SH-SY5Y (cell line): Measurements from ENCODE around the gene SEC23IP.

Experiments used
- GATA2 ChIP-seq: IDR thresholded peaks from 2 replicates; pipeline ENCODE4 v1.6.1; 2011; ENCODE audit warnings: mild to moderate bottlenecking, low read depth, low read length
- GATA3 ChIP-seq: IDR thresholded peaks from 2 replicates; pipeline ENCODE4 v1.6.1; 2011; ENCODE audit warnings: low read depth, mild to moderate bottlenecking, low read length, moderate library complexity

Gene SEC23IP

DNA sequence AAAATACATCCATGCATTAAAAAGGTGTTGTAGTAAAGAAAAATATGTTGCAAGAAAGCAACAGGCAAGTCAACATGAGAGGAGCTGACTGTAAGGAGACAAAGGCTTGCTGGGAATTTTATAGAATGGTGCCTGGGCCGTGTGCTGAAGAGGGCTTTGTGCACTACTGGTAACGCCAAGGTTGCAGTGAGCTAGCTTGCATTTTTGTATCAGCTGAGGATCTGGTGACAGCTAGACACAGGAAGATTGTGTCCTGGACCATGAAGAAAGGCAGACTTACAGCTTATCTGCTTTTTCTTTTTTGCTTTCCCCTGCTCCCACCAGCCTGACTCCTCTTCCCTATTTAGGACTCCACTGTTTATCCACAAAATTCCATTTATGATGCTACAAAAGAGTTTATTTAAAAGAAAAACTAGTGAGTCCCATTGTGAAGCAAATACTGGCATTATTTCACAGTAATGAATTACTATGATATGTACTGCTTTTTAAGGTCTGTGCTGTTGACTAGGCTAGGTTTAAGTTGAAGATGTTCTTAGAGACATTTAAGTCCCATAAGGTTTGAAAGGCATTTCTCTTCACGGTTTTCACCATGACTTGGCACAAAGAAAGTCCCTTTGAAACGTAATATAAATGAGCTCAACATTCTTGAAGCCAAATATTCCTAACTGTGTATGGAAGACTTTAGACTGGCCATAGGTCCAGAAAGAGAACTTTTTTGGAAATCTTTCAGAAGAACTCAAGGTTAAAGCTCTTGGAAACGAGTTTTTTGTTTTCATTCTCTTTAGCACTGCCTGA is 88.6 kb downstream of the SEC23IP start:
- TF ChIP-seq GATA3 = no peak
- TF ChIP-seq GATA2 = no peak

DNA sequence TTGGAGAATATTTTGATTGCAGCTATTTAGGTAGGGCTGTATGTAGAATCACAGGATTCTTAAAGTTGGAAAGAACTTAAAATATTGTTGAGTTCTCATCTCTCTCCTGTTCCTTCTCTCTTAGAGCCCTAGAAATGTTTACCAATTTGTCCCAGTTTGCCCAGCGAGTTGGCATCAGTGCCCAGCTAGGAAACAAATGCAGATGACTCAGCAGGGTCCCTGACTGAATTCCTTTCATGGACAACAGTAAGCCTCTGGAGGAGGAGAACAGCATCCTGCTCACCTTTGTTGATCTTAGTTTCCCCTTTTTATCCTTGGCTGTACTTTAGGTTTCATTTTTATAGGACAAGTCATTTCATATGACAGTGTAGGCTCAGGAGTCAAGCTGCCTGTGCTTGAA is 89.3 kb downstream of the SEC23IP start:
- no peak for TF ChIP-seq GATA3
- TF ChIP-seq GATA2 = no peak

DNA sequence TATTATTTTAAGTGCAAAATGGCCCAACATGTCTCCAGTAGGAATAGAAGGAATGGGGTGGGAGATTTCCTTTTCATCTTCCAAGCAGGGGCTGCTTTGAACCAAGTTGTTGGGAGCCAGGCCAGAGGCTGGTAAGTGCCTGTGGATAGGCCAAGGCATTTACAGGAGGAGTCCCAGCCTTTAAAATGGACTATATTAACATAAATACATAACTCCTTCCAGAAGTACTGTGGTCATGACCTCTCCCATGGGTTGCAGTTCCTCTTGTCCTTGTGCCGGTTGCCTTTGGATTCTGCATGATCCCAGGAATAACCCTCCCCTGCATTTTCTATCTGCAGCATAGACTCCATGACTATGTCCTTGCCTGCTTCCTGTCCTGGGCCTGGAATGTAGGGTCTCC is 95.8 kb downstream of the SEC23IP start:
- no peak for TF ChIP-seq GATA2
- no peak for TF ChIP-seq GATA3

GRCh38 chr10:119989966-119990365 is 97.4 kb downstream of the SEC23IP start:
- TF ChIP-seq GATA3 = no peak
- TF ChIP-seq GATA2 = no peak

DNA sequence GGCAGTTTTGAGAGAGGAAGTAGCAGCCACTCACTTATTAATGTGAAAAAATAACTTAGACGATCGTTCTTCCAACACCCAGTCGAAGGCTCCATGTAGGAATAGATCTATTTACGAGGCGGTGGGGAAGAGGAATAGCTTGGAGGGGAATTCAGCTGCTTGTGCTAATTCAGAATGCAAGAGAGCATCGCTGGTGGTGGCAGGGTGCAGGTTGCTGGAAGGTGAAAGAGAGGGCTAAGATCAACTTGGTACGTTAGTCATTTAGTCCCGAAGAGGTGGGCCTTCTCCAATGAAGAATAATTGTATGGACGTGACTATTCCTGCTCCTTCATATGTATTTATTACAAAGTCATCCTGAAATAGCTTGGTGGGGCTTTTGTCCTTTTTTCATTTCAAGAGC is 98.5 kb downstream of the SEC23IP start:
- no peak for TF ChIP-seq GATA2
- no peak for TF ChIP-seq GATA3

DNA sequence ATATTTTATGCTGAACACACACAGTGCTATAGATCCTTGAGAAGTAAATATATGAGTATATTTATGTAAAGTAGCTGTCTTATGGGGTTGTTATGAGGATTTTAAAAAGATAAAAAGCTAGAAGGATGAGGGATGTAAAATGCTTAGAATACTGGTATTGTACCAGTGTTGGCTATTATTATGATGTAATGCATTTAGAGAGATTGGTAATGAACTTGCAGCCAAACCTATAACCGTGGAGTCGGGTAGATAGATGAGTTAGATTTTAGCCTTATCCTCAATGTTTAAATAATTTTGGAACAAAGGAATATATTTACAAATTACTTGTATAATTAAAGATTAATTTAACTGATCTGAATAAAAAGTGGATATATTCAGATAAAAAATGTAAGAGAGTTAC is 99.3 kb downstream of the SEC23IP start:
- TF ChIP-seq GATA2 (no peak), GATA3 (no peak)
